ENCODE data around the gene EFHC1.

EFHC1 gene

DNA sequence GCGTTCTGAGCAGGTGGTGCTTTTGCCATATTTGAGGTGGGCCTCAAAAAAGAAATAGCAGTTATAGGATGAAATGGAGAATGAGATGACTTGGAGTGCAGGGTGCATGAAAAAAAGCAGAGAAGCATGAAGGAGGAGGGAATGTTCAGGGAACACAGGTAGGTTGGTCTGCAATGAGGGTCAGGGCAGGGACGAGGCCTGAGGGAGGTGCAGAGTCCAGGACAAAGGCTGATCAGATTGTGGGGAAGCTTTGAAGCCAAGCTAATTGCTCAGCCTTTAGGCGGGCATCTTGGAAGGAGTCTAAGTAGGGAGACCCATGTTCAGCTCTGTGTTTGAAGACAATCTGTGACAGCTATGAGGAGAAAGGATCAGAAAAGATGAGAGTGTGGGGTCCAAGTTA lies 144.7 kb downstream of the EFHC1 start:
- DNase-seq (ENCODE audit: low read depth, low spot score): no peak
- ChIA-PET CTCF (interaction anchor here (1.7 kb wide), 1 partner anchor 148 kb away, joined by 5 read pairs; no protein-coding TSS in a partner anchor), POLR2A (no interaction called here)
- TF ChIP-seq, protein P1, sequence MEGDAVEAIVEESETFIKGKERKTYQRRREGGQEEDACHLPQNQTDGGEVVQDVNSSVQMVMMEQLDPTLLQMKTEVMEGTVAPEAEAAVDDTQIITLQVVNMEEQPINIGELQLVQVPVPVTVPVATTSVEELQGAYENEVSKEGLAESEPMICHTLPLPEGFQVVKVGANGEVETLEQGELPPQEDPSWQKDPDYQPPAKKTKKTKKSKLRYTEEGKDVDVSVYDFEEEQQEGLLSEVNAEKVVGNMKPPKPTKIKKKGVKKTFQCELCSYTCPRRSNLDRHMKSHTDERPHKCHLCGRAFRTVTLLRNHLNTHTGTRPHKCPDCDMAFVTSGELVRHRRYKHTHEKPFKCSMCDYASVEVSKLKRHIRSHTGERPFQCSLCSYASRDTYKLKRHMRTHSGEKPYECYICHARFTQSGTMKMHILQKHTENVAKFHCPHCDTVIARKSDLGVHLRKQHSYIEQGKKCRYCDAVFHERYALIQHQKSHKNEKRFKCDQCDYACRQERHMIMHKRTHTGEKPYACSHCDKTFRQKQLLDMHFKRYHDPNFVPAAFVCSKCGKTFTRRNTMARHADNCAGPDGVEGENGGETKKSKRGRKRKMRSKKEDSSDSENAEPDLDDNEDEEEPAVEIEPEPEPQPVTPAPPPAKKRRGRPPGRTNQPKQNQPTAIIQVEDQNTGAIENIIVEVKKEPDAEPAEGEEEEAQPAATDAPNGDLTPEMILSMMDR (IDR thresholded peaks at IDR 0.05; ENCODE audit: insufficient read depth, low read length, missing control alignments): no peak
- no peak overlapping the region for H3K4me3 ChIP-seq (ENCODE audit: low read depth, low read length)

- ChIA-PET POLR2A (interaction anchor here (1.2 to 1.7 kb wide), 7 partner anchors 8 to 51 kb away, joined by 4 to 17 read pairs (median 7); partner anchors contain the start of gene TRAM2), CTCF (interaction anchor here (0.6 to 1.8 kb wide), 7 partner anchors 10 to 149 kb away, joined by 3 to 16 read pairs (median 4); partner anchors contain the start of gene TRAM2)
- DNase-seq (ENCODE audit: low read depth, low spot score): no peak
- H3K4me3 ChIP-seq (ENCODE audit: low read depth, low read length): no peak overlapping the region
- TF ChIP-seq, protein P1 (IDR thresholded peaks at IDR 0.05; ENCODE audit: insufficient read depth, low read length, missing control alignments): no peak
These were observed 146.1 kb downstream of the EFHC1 start for GRCh38 chr6:52566201-52566600.

GRCh38 chr6:52566853-52567279 lies 146.7 kb downstream of the EFHC1 start:
- TF ChIP-seq, protein P1 (IDR thresholded peaks at IDR 0.05; ENCODE audit: insufficient read depth, low read length, missing control alignments): no peak
- ChIA-PET POLR2A (interaction anchor here (0.5 to 1.7 kb wide), 15 partner anchors 8 to 148 kb away, joined by 3 to 17 read pairs (median 4); partner anchors contain the start of genes EFHC1 and TRAM2), CTCF (interaction anchor here (0.9 to 1.8 kb wide), 12 partner anchors 9 to 148 kb away, joined by 3 to 16 read pairs (median 4); partner anchors contain the start of gene TRAM2)
- peak; percentile 90 for DNase-seq (ENCODE audit: low read depth, low spot score)
- H3K4me3 ChIP-seq (ENCODE audit: low read depth, low read length): no peak overlapping the region

GRCh38 chr6:52568320-52568719 lies 148.2 kb downstream of the EFHC1 start:
- CTCF ChIA-PET: interaction anchor here (1.0 to 2.4 kb wide), 4 partner anchors 8 to 84 kb away, joined by 4 to 16 read pairs (median 8); partner anchors contain the start of gene TRAM2
- TF ChIP-seq, protein P1 (IDR thresholded peaks at IDR 0.05; ENCODE audit: insufficient read depth, low read length, missing control alignments): no peak

DNA sequence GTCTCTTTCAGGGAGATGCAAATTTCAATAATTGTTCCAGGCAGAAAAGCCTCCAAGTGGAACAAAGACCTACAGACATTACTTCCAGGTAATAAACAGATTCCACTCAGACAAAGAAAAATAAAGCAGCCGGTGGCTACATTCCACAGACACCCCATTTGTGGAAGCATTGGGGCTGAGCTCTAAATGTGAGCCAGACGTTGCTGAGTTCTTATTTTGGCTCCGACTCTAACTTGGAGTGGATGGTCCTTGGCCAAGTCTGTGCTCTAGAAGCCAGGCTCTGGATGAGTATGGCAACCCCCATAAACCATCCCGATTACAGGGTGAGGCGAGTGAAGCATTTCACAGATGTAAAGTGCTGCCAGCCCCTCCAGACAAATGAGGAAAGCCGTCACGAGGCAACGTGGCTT lies 150.2 kb downstream of the EFHC1 start:
- ChIA-PET POLR2A (interaction anchor here (1.2 kb wide), 1 partner anchor 25 kb away, joined by 4 read pairs; no protein-coding TSS in a partner anchor), CTCF (interaction anchor here (0.9 to 2.4 kb wide), 5 partner anchors 19 to 149 kb away, joined by 3 to 10 read pairs (median 3); no protein-coding TSS in a partner anchor)
- TF ChIP-seq, protein P1 (IDR thresholded peaks at IDR 0.05; ENCODE audit: insufficient read depth, low read length, missing control alignments): no peak
- peak overlapping the region; percentile 12; the same call in 1 of the 2 replicates for H3K4me3 ChIP-seq (ENCODE audit: low read depth, low read length)
- DNase-seq (ENCODE audit: low read depth, low spot score): no peak

More at GRCh38 chr6:52568320-52568719, 148.2 kb downstream of the EFHC1 start:
- H3K4me3 ChIP-seq (ENCODE audit: low read depth, low read length): no peak overlapping the region
- POLR2A ChIA-PET: no interaction called here
- no peak for DNase-seq (ENCODE audit: low read depth, low spot score)

DNA sequence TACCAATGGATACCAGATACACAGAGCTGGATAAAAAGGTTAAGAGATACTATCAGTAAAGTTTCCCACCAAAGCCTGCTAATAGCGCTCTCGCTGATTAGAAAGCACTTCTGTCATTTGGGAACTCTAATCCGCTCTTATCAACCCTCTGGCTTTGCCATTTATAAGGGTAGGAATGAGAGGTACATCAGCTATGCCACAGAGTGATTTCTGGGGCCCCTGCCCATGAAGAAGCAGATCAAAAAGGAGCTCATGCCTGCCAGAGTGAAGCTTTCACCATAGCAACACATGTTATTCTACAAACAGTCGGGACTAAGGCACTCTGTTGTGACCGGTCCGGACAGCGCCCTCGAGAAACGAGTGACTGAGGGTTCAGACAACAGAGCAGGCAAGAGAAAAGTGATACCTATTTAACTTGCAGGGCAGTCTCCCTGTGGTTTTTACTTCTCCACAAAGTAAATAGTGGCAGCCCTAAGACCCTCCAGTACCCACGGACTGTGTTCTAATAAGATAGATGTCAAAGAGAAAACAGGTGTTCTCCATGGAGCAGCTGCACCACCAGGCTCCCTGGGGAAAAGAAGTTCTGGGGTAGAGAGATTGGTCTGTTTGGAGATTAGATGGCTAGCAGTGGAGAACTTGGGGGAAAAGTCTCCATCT lies 151.1 kb downstream of the EFHC1 start:
- no peak overlapping the region for H3K4me3 ChIP-seq (ENCODE audit: low read depth, low read length)
- POLR2A ChIA-PET: interaction anchor here (1.2 kb wide), 1 partner anchor 24 kb away, joined by 4 read pairs; no protein-coding TSS in a partner anchor
- TF ChIP-seq, protein P1 (IDR thresholded peaks at IDR 0.05; ENCODE audit: insufficient read depth, low read length, missing control alignments): no peak
- CTCF ChIA-PET: interaction anchor here (0.6 to 2.8 kb wide), 5 partner anchors 19 to 137 kb away, joined by 3 to 7 read pairs (median 3); no protein-coding TSS in a partner anchor
- no peak for DNase-seq (ENCODE audit: low read depth, low spot score)

Data from AG04449 (cell line).